ENCODE results near the gene MAX.

Gene MAX

GRCh38 chr14:65069874-65070413 lies 32.4 kb downstream of the MAX start:
- no peaks in the 10 kb centered on the region for H3K4me1 ChIP-seq (ENCODE audit: control insufficient read depth, insufficient read depth, low read length)
- no peaks in the 10 kb centered on the region for H3K9me3 ChIP-seq (ENCODE audit: control insufficient read depth, insufficient read depth, low read length)
- H3K27me3 ChIP-seq (ENCODE audit: control insufficient read depth, insufficient read depth, low read length) = no peaks in the 10 kb centered on the region
- H3K9ac ChIP-seq (ENCODE audit: low read depth, low read length) = no peak overlapping the region
- no peak overlapping the region for H3K4me3 ChIP-seq (ENCODE audit: low read depth, low read length)
- H3K36me3 ChIP-seq (ENCODE audit: control insufficient read depth, insufficient read depth, low read length) = no peaks in the 10 kb centered on the region

GRCh38 chr14:65065719-65066118 lies 36.6 kb downstream of the MAX start:
- H3K27me3 ChIP-seq (ENCODE audit: control insufficient read depth, insufficient read depth, low read length) = no peaks in the 10 kb centered on the region
- H3K4me3 ChIP-seq (ENCODE audit: low read depth, low read length) = no peak overlapping the region
- no peaks in the 10 kb centered on the region for H3K4me1 ChIP-seq (ENCODE audit: control insufficient read depth, insufficient read depth, low read length)
- no peaks in the 10 kb centered on the region for H3K9me3 ChIP-seq (ENCODE audit: control insufficient read depth, insufficient read depth, low read length)
- H3K9ac ChIP-seq (ENCODE audit: low read depth, low read length) = no peak overlapping the region
- peaks cover 14% of the 10 kb centered on the region for H3K36me3 ChIP-seq (ENCODE audit: control insufficient read depth, insufficient read depth, low read length)

- Histone ChIP-seq H3K9ac (ENCODE audit: low read depth, low read length) (no peak overlapping the region), H3K27me3 (ENCODE audit: control insufficient read depth, insufficient read depth, low read length) (no peaks in the 10 kb centered on the region), H3K36me3 (ENCODE audit: control insufficient read depth, insufficient read depth, low read length) (peaks cover 14% of the 10 kb centered on the region), H3K4me3 (ENCODE audit: low read depth, low read length) (no peak overlapping the region), H3K4me1 (ENCODE audit: control insufficient read depth, insufficient read depth, low read length) (no peaks in the 10 kb centered on the region), H3K9me3 (ENCODE audit: control insufficient read depth, insufficient read depth, low read length) (no peaks in the 10 kb centered on the region)
These were observed 39.9 kb downstream of the MAX start for GRCh38 chr14:65062096-65063075.

GRCh38 chr14:65057695-65058094 lies 44.6 kb downstream of the MAX start:
- Histone ChIP-seq H3K27me3 (ENCODE audit: control insufficient read depth, insufficient read depth, low read length) (no peaks in the 10 kb centered on the region), H3K9me3 (ENCODE audit: control insufficient read depth, insufficient read depth, low read length) (no peaks in the 10 kb centered on the region), H3K4me1 (ENCODE audit: control insufficient read depth, insufficient read depth, low read length) (no peaks in the 10 kb centered on the region), H3K9ac (ENCODE audit: low read depth, low read length) (no peak overlapping the region), H3K36me3 (ENCODE audit: control insufficient read depth, insufficient read depth, low read length) (peaks cover 16% of the 10 kb centered on the region), H3K4me3 (ENCODE audit: low read depth, low read length) (no peak overlapping the region)

- Histone ChIP-seq H3K4me1 (ENCODE audit: control insufficient read depth, insufficient read depth, low read length) (no peaks in the 10 kb centered on the region), H3K36me3 (ENCODE audit: control insufficient read depth, insufficient read depth, low read length) (peaks cover 5% of the 10 kb centered on the region), H3K27me3 (ENCODE audit: control insufficient read depth, insufficient read depth, low read length) (no peaks in the 10 kb centered on the region), H3K4me3 (ENCODE audit: low read depth, low read length) (no peak overlapping the region), H3K9ac (ENCODE audit: low read depth, low read length) (no peak overlapping the region), H3K9me3 (ENCODE audit: control insufficient read depth, insufficient read depth, low read length) (no peaks in the 10 kb centered on the region)
These were observed 47.7 kb downstream of the MAX start for GRCh38 chr14:65054471-65055085.

GRCh38 chr14:65053466-65053865 lies 48.9 kb downstream of the MAX start:
- Histone ChIP-seq H3K36me3 (ENCODE audit: control insufficient read depth, insufficient read depth, low read length) (peaks cover 5% of the 10 kb centered on the region), H3K4me3 (ENCODE audit: low read depth, low read length) (no peak overlapping the region), H3K4me1 (ENCODE audit: control insufficient read depth, insufficient read depth, low read length) (no peaks in the 10 kb centered on the region), H3K9ac (ENCODE audit: low read depth, low read length) (no peak overlapping the region), H3K9me3 (ENCODE audit: control insufficient read depth, insufficient read depth, low read length) (no peaks in the 10 kb centered on the region), H3K27me3 (ENCODE audit: control insufficient read depth, insufficient read depth, low read length) (no peaks in the 10 kb centered on the region)

GRCh38 chr14:65052832-65053231 lies 49.5 kb downstream of the MAX start:
- no peak overlapping the region for H3K4me3 ChIP-seq (ENCODE audit: low read depth, low read length)
- H3K9ac ChIP-seq (ENCODE audit: low read depth, low read length) = no peak overlapping the region
- no peaks in the 10 kb centered on the region for H3K4me1 ChIP-seq (ENCODE audit: control insufficient read depth, insufficient read depth, low read length)
- peaks cover 5% of the 10 kb centered on the region for H3K36me3 ChIP-seq (ENCODE audit: control insufficient read depth, insufficient read depth, low read length)
- H3K27me3 ChIP-seq (ENCODE audit: control insufficient read depth, insufficient read depth, low read length) = no peaks in the 10 kb centered on the region
- H3K9me3 ChIP-seq (ENCODE audit: control insufficient read depth, insufficient read depth, low read length) = no peaks in the 10 kb centered on the region

GRCh38 chr14:65045709-65046108 lies 56.6 kb downstream of the MAX start:
- no peak overlapping the region for H3K9ac ChIP-seq (ENCODE audit: low read depth, low read length)
- no peaks in the 10 kb centered on the region for H3K27me3 ChIP-seq (ENCODE audit: control insufficient read depth, insufficient read depth, low read length)
- H3K4me1 ChIP-seq (ENCODE audit: control insufficient read depth, insufficient read depth, low read length) = no peaks in the 10 kb centered on the region
- H3K36me3 ChIP-seq (ENCODE audit: control insufficient read depth, insufficient read depth, low read length) = peaks cover 2% of the 10 kb centered on the region
- no peak overlapping the region for H3K4me3 ChIP-seq (ENCODE audit: low read depth, low read length)
- H3K9me3 ChIP-seq (ENCODE audit: control insufficient read depth, insufficient read depth, low read length) = no peaks in the 10 kb centered on the region

GRCh38 chr14:65045006-65045405 lies 57.3 kb downstream of the MAX start:
- no peaks in the 10 kb centered on the region for H3K9me3 ChIP-seq (ENCODE audit: control insufficient read depth, insufficient read depth, low read length)
- H3K4me3 ChIP-seq (ENCODE audit: low read depth, low read length) = no peak overlapping the region
- peaks cover 2% of the 10 kb centered on the region for H3K36me3 ChIP-seq (ENCODE audit: control insufficient read depth, insufficient read depth, low read length)

GRCh38 chr14:65044596-65044959 lies 57.7 kb downstream of the MAX start:
- Histone ChIP-seq H3K27me3 (ENCODE audit: control insufficient read depth, insufficient read depth, low read length) (no peaks in the 10 kb centered on the region), H3K9me3 (ENCODE audit: control insufficient read depth, insufficient read depth, low read length) (no peaks in the 10 kb centered on the region), H3K9ac (ENCODE audit: low read depth, low read length) (no peak overlapping the region), H3K36me3 (ENCODE audit: control insufficient read depth, insufficient read depth, low read length) (peaks cover 2% of the 10 kb centered on the region), H3K4me3 (ENCODE audit: low read depth, low read length) (no peak overlapping the region), H3K4me1 (ENCODE audit: control insufficient read depth, insufficient read depth, low read length) (no peaks in the 10 kb centered on the region)

More at GRCh38 chr14:65045006-65045405, 57.3 kb downstream of the MAX start:
- Histone ChIP-seq H3K9ac (ENCODE audit: low read depth, low read length) (no peak overlapping the region), H3K27me3 (ENCODE audit: control insufficient read depth, insufficient read depth, low read length) (no peaks in the 10 kb centered on the region), H3K4me1 (ENCODE audit: control insufficient read depth, insufficient read depth, low read length) (no peaks in the 10 kb centered on the region)

GRCh38 chr14:65043893-65044595 lies 58.3 kb downstream of the MAX start:
- no peaks in the 10 kb centered on the region for H3K27me3 ChIP-seq (ENCODE audit: control insufficient read depth, insufficient read depth, low read length)
- no peaks in the 10 kb centered on the region for H3K4me1 ChIP-seq (ENCODE audit: control insufficient read depth, insufficient read depth, low read length)
- peaks cover 2% of the 10 kb centered on the region for H3K36me3 ChIP-seq (ENCODE audit: control insufficient read depth, insufficient read depth, low read length)
- H3K4me3 ChIP-seq (ENCODE audit: low read depth, low read length) = no peak overlapping the region
- H3K9me3 ChIP-seq (ENCODE audit: control insufficient read depth, insufficient read depth, low read length) = no peaks in the 10 kb centered on the region
- no peak overlapping the region for H3K9ac ChIP-seq (ENCODE audit: low read depth, low read length)
